Activated CD4-positive, alpha-beta T cell treated with anti-CD3 and anti-CD28 coated beads for 36 hours (primary cell): Measurements from ENCODE around the gene IMPG2. TPM values are rescaled to one million over a fixed set of nuclear protein-coding genes. Genes with fewer than 3 reads are reported as not detected.
A peak's percentile ranks its signal among the peaks of the same experiment; 100 is the strongest.
"Not testable (repeated sequence)": the region's sequence is repeated elsewhere in the genome, so short reads cannot be mapped to it uniquely, and the experiment has no call there.

Source experiments
- ATAC-seq: fragments of 200-7000 bp; cut with Tn5 transposase; one replicate; pipeline ENCODE4 v1.10.0; 2021; ENCODE audit warnings: mild to moderate bottlenecking, moderate library complexity
- CTCF ChIA-PET: fragments of 350-600 bp; sonication (Branson Sonifier 250); formaldehyde crosslinking; loops from one replicate; lab custom pipeline; 2021; ENCODE audit warnings: antibody characterized with exemption; lab: Charles Lee
- POLR2A ChIA-PET: fragments of 350-600 bp; sonication (Branson Sonifier 250); formaldehyde crosslinking; loops from one replicate; lab custom pipeline; 2021; ENCODE audit warnings: antibody characterized with exemption, inconsistent platforms; lab: Charles Lee
- DNase-seq: peaks from one replicate; pipeline ENCODE4 v3.0.0-alpha.2; 2020
- H3K27ac Mint-ChIP-seq: one replicate; pipeline ENCODE4 v1.8.0; 2021; ENCODE audit warnings: mixed read lengths
- H3K27me3 Mint-ChIP-seq: one replicate; pipeline ENCODE4 v1.8.0; 2021; ENCODE audit warnings: mixed read lengths
- H3K36me3 Mint-ChIP-seq: one replicate; pipeline ENCODE4 v1.8.0; 2021; ENCODE audit warnings: low read depth, mixed read lengths
- H3K4me1 Mint-ChIP-seq: one replicate; pipeline ENCODE4 v1.8.0; 2021; ENCODE audit warnings: mixed read lengths
- H3K4me3 Mint-ChIP-seq: one replicate; pipeline ENCODE4 v1.8.0; 2021; ENCODE audit warnings: mild to moderate bottlenecking, moderate library complexity, mixed read lengths
- H3K9me3 Mint-ChIP-seq: one replicate; pipeline ENCODE4 v1.8.0; 2021; ENCODE audit warnings: low read depth, mixed read lengths
- intact Hi-C, 2 experiments: fragments of 100-400 bp; cut with DNase I in 1 of 2; cut with micrococcal nuclease in 1 of 2; formaldehyde crosslinking; loops; one replicate each; pipeline versions ENCODE4 v1.14.2 to v1.15.1; 2022 to 2024; cut with DNase I, micrococcal nuclease
- total RNA-seq, 2 experiments: library from RNA; stranded (reverse); gene quantifications; one replicate each; pipeline ENCODE4 v1.2.3, GENCODE V29; 2021

IMPG2 gene
- total RNA-seq, 2 experiments from 2014 or later = 0.12 to 0.14 TPM

GRCh38 chr3:101308147-101308772 is 12.1 kb downstream of the IMPG2 start:
- POLR2A ChIA-PET = interaction anchor here (0.7 kb wide), 1 partner anchor 59 kb away, joined by 3 read pairs; no protein-coding TSS in a partner anchor
- ATAC-seq, H3K27me3 Mint-ChIP-seq, H3K4me3 Mint-ChIP-seq, intact Hi-C loops, H3K4me1 Mint-ChIP-seq, H3K27ac Mint-ChIP-seq: not testable (repeated sequence)
- CTCF ChIA-PET = interaction anchor here (0.8 kb wide), 1 partner anchor 846 kb away, joined by 3 read pairs; no protein-coding TSS in a partner anchor
- DNase-seq = peak; percentile 7
- H3K36me3 Mint-ChIP-seq = peaks cover 22% of the 10 kb centered on the region
- peaks cover 27% of the 10 kb centered on the region for H3K9me3 Mint-ChIP-seq

DNA sequence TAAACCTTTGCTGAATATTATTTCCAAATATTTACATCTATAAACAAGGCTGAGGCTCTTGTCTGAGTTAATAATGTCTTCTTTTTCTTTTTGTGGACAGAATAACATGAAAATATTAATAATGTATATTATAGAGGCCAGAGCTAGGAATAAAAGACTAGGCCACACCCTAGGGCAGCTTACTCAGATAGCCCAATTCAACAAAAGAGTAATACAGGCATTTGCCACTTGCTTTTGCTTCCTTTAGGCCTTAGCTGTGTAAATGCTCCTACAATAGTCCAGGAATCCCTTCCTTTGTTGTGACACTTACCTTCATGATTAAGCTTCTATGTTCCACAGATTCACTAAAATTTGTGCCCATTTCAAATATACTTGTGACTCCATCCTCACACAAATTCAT is 16.5 kb downstream of the IMPG2 start:
- Mint-ChIP-seq H3K4me1 (no peaks in the 10 kb centered on the region), H3K36me3 (peaks cover 12% of the 10 kb centered on the region), H3K4me3 (no peak overlapping the region), H3K27ac (no peak overlapping the region), H3K27me3 (no peaks in the 10 kb centered on the region), H3K9me3 (peaks cover 14% of the 10 kb centered on the region)
- DNase-seq (no peak), ATAC-seq (no peak)
- ChIA-PET CTCF (interaction anchor here (0.6 to 1.1 kb wide), 4 partner anchors 13 to 75 kb away, joined by 3 read pairs; no protein-coding TSS in a partner anchor), POLR2A (no interaction called here)
- intact Hi-C loops = no loop called here

- ChIA-PET POLR2A (no interaction called here), CTCF (interaction anchor here (0.8 to 1.1 kb wide), 3 partner anchors 14 to 51 kb away, joined by 3 read pairs; no protein-coding TSS in a partner anchor)
- peaks cover 9% of the 10 kb centered on the region for H3K36me3 Mint-ChIP-seq
- H3K27ac Mint-ChIP-seq = no peak overlapping the region
- H3K4me1 Mint-ChIP-seq = no peaks in the 10 kb centered on the region
- no peak for ATAC-seq
- peaks cover 10% of the 10 kb centered on the region for H3K9me3 Mint-ChIP-seq
- intact Hi-C loops = no loop called here
- no peak overlapping the region for H3K4me3 Mint-ChIP-seq
- H3K27me3 Mint-ChIP-seq = no peaks in the 10 kb centered on the region
- DNase-seq = no peak
These were observed 17.2 kb downstream of the IMPG2 start for GRCh38 chr3:101303089-101303731.

- H3K27me3 Mint-ChIP-seq = no peaks in the 10 kb centered on the region
- DNase-seq (no peak), ATAC-seq (no peak)
- H3K9me3 Mint-ChIP-seq = peaks cover 2% of the 10 kb centered on the region
- ChIA-PET CTCF (no interaction called here), POLR2A (no interaction called here)
- no peaks in the 10 kb centered on the region for H3K36me3 Mint-ChIP-seq
- no peak overlapping the region for H3K27ac Mint-ChIP-seq
- H3K4me3 Mint-ChIP-seq = no peak overlapping the region
- no peaks in the 10 kb centered on the region for H3K4me1 Mint-ChIP-seq
- intact Hi-C loops = no loop called here
These were observed 20.3 kb downstream of the IMPG2 start for GRCh38 chr3:101300073-101300472.

- DNase-seq = no peak
- H3K27me3 Mint-ChIP-seq = no peaks in the 10 kb centered on the region
- intact Hi-C loops = no loop called here
- ATAC-seq = no peak
- no peaks in the 10 kb centered on the region for H3K4me1 Mint-ChIP-seq
- H3K4me3 Mint-ChIP-seq = no peak overlapping the region
- H3K36me3 Mint-ChIP-seq = peaks cover 2% of the 10 kb centered on the region
- CTCF ChIA-PET = interaction anchor here (0.6 kb wide), 1 partner anchor 126 kb away, joined by 3 read pairs; no protein-coding TSS in a partner anchor
- POLR2A ChIA-PET = no interaction called here
- no peak overlapping the region for H3K27ac Mint-ChIP-seq
- H3K9me3 Mint-ChIP-seq = peaks cover 2% of the 10 kb centered on the region
These were observed 28.3 kb downstream of the IMPG2 start for GRCh38 chr3:101292027-101292426.

DNA sequence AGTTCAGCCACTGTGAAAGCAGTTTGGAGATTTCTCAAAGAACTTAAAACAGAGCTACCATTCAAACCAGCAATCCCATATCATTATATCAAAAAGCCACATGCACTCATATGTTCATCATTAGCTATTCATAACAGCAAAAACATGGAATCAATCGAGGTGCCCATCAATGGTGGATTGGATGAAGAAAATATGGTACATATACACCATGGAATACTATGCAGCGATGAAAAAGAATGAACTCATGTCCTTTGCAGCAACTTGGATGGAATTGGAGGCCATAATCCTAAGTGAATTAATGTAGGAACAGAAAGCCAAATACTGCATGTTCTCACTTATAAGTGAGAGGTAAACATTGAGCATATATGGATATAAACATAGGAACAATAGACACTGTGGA is 32.1 kb downstream of the IMPG2 start:
- Mint-ChIP-seq H3K4me1 (no peaks in the 10 kb centered on the region), H3K36me3 (peaks cover 2% of the 10 kb centered on the region), H3K9me3 (peaks cover 2% of the 10 kb centered on the region), H3K4me3 (no peak overlapping the region), H3K27me3 (no peaks in the 10 kb centered on the region), H3K27ac (no peak overlapping the region)
- CTCF ChIA-PET = no interaction called here
- DNase-seq = no peak
- ATAC-seq = no peak
- POLR2A ChIA-PET = no interaction called here
- intact Hi-C loops = no loop called here

DNA sequence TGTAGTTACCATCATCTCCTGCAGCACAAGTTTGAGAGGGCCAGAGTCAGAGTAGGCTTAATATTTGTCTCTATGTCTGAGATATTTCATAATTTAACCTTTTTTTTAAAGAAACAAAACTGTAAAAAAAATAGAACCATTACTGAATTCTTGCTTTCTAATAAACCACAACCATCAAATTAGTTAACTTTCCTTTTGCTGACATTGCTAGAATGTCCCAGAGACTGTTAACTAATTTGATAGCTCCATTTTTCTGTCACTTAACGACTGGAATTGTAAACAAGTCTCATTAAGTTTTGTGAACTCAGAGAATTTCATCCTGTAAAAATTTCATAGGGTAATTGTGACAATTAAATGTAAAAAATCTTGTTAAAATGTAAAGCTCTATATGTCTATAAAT is 35.6 kb downstream of the IMPG2 start:
- DNase-seq = no peak
- Mint-ChIP-seq H3K9me3 (peaks cover 2% of the 10 kb centered on the region), H3K27me3 (no peaks in the 10 kb centered on the region), H3K27ac (no peak overlapping the region), H3K36me3 (peaks cover 2% of the 10 kb centered on the region), H3K4me1 (no peaks in the 10 kb centered on the region), H3K4me3 (no peak overlapping the region)
- CTCF ChIA-PET = interaction anchor here (1.0 to 1.4 kb wide), 2 partner anchors 10 to 296 kb away, joined by 3 read pairs; no protein-coding TSS in a partner anchor
- POLR2A ChIA-PET = no interaction called here
- ATAC-seq = no peak
- intact Hi-C loops = no loop called here

- H3K36me3 Mint-ChIP-seq = no peaks in the 10 kb centered on the region
- H3K27me3 Mint-ChIP-seq = no peaks in the 10 kb centered on the region
- H3K4me3 Mint-ChIP-seq = no peak overlapping the region
- intact Hi-C loops = no loop called here
- no peaks in the 10 kb centered on the region for H3K9me3 Mint-ChIP-seq
- DNase-seq = no peak
- CTCF ChIA-PET = interaction anchor here (1.1 kb wide), 1 partner anchor 212 kb away, joined by 4 read pairs; no protein-coding TSS in a partner anchor
- POLR2A ChIA-PET = no interaction called here
- ATAC-seq = no peak
- no peaks in the 10 kb centered on the region for H3K4me1 Mint-ChIP-seq
- no peak overlapping the region for H3K27ac Mint-ChIP-seq
These were observed 38.8 kb downstream of the IMPG2 start for GRCh38 chr3:101281521-101282030.

GRCh38 chr3:101279765-101280385 is 40.5 kb downstream of the IMPG2 start:
- Mint-ChIP-seq H3K27me3 (no peaks in the 10 kb centered on the region), H3K4me1 (no peaks in the 10 kb centered on the region), H3K36me3 (no peaks in the 10 kb centered on the region), H3K4me3 (no peak overlapping the region), H3K27ac (no peak overlapping the region), H3K9me3 (no peaks in the 10 kb centered on the region)
- intact Hi-C loops = no loop called here
- no peak for DNase-seq
- ATAC-seq = no peak
- POLR2A ChIA-PET = no interaction called here
- CTCF ChIA-PET = no interaction called here

DNA sequence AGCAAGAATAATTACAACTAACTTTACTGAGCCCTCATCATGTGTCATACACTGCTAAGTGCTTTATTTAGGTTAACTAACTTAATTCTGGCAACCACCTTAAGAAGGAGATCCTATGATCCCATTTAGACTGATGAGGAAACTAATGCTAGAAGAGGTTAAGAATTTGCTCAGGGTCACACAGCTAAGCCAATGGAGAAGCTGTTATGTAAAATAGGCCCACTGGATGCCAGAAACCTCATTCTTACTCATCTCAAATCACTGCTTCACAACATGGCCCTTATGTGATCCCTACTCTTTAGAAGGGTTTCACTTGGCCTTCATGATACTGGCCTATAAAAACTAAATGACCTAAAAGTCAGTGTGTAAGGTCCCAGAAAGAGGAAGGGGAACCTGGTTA is 41.2 kb downstream of the IMPG2 start:
- intact Hi-C loops = no loop called here
- ATAC-seq = no peak
- DNase-seq = no peak
- no peaks in the 10 kb centered on the region for H3K27me3 Mint-ChIP-seq
- ChIA-PET CTCF (no interaction called here), POLR2A (no interaction called here)
- H3K4me1 Mint-ChIP-seq = no peaks in the 10 kb centered on the region
- no peak overlapping the region for H3K27ac Mint-ChIP-seq
- H3K36me3 Mint-ChIP-seq = no peaks in the 10 kb centered on the region
- no peak overlapping the region for H3K4me3 Mint-ChIP-seq
- H3K9me3 Mint-ChIP-seq = no peaks in the 10 kb centered on the region

DNA sequence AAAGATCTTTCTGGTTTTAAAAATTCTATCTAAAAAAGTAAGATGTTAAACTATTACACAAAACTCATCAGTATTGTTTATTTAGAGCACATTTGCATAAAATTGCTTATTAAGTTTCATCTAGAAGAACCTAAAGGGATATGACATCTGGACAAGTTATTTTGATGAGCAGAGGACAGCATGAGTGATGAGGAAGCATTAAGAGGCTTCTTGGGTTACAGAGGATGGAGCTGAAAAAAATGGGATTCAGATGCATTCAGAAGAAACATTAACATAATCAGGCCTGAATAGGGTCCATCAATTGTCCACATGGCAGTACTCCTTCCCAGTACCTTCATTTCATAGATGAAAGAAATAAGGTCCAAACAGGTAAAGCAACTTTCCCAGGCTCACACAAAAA is 41.6 kb downstream of the IMPG2 start:
- CTCF ChIA-PET = no interaction called here
- no peak overlapping the region for H3K27ac Mint-ChIP-seq
- H3K9me3 Mint-ChIP-seq = no peaks in the 10 kb centered on the region
- intact Hi-C loops = no loop called here
- DNase-seq = no peak
- POLR2A ChIA-PET = no interaction called here
- ATAC-seq = no peak
- no peak overlapping the region for H3K4me3 Mint-ChIP-seq
- no peaks in the 10 kb centered on the region for H3K36me3 Mint-ChIP-seq
- H3K4me1 Mint-ChIP-seq = no peaks in the 10 kb centered on the region
- no peaks in the 10 kb centered on the region for H3K27me3 Mint-ChIP-seq
